WERI-Rb-1 (cell line): ENCODE results near the gene KLF5.

Experiments
- DNase-seq: peaks from one replicate; pipeline ENCODE4 v3.0.0-alpha.2; 2020
- H3K27ac ChIP-seq: fragments of 250-450 bp; sonication (Bioruptor Pico); 2 replicates; pipeline ENCODE4 v1.5.1; 2020; ENCODE audit warnings: mild to moderate bottlenecking, moderate library complexity
- H3K27me3 ChIP-seq: fragments of 250-450 bp; sonication (Bioruptor Pico); 2 replicates; pipeline ENCODE4 v1.5.1; 2021; ENCODE audit warnings: mild to moderate bottlenecking, low read depth, moderate library complexity; ENCODE audit not compliant: insufficient read depth, severe bottlenecking
- H3K36me3 ChIP-seq: fragments of 250-450 bp; sonication (Bioruptor Pico); 2 replicates; pipeline ENCODE4 v1.5.1; 2020; ENCODE audit warnings: mild to moderate bottlenecking, moderate library complexity
- H3K4me3 ChIP-seq: 2 replicates; pipeline ENCODE4 v1.5.1; 2011; ENCODE audit warnings: low read depth, mild to moderate bottlenecking, control low read depth, low read length
- H3K9me3 ChIP-seq: fragments of 250-450 bp; sonication (Bioruptor Pico); 2 replicates; pipeline ENCODE4 v1.5.1; 2021; ENCODE audit warnings: mild to moderate bottlenecking, moderate library complexity; ENCODE audit not compliant: severe bottlenecking
- CTCF ChIP-seq: IDR thresholded peaks from 2 replicates; pipeline ENCODE4 v1.5.1; 2011; ENCODE audit warnings: low read depth, mild to moderate bottlenecking, control low read depth, inconsistent platforms, low read length

The KLF5 gene

GRCh38 chr13:73061473-73061872, 2.7 kb downstream of the KLF5 start:
- Histone ChIP-seq H3K27me3 (no peaks in the 10 kb centered on the region), H3K27ac (no peak overlapping the region), H3K4me3 (no peak overlapping the region), H3K36me3 (peaks cover 10% of the 10 kb centered on the region), H3K9me3 (no peaks in the 10 kb centered on the region)
- TF ChIP-seq CTCF, result no peak
- no peak for DNase-seq

- Histone ChIP-seq H3K27ac (no peak overlapping the region), H3K36me3 (peaks cover 10% of the 10 kb centered on the region), H3K9me3 (no peaks in the 10 kb centered on the region), H3K4me3 (no peak overlapping the region), H3K27me3 (no peaks in the 10 kb centered on the region)
- no peak for TF ChIP-seq CTCF
- DNase-seq, result no peak
These were observed 3.1 kb downstream of the KLF5 start for GRCh38 chr13:73061876-73062275.

GRCh38 chr13:73062468-73062867, 3.7 kb downstream of the KLF5 start:
- Histone ChIP-seq H3K36me3 (peaks cover 13% of the 10 kb centered on the region), H3K27ac (no peak overlapping the region), H3K4me3 (no peak overlapping the region), H3K27me3 (no peaks in the 10 kb centered on the region), H3K9me3 (no peaks in the 10 kb centered on the region)
- no peak for DNase-seq
- TF ChIP-seq CTCF, result no peak

GRCh38 chr13:73063166-73063565, 4.4 kb downstream of the KLF5 start:
- no peak overlapping the region for H3K4me3 ChIP-seq
- no peak for TF ChIP-seq CTCF
- no peaks in the 10 kb centered on the region for H3K9me3 ChIP-seq
- DNase-seq, result no peak
- H3K27me3 ChIP-seq, result no peaks in the 10 kb centered on the region
- no peak overlapping the region for H3K27ac ChIP-seq
- H3K36me3 ChIP-seq, result peaks cover 14% of the 10 kb centered on the region

GRCh38 chr13:73065036-73065435, 6.2 kb downstream of the KLF5 start:
- no peak overlapping the region for H3K4me3 ChIP-seq
- H3K27ac ChIP-seq, result no peak overlapping the region
- DNase-seq, result no peak
- no peak for TF ChIP-seq CTCF
- H3K36me3 ChIP-seq, result peaks cover 15% of the 10 kb centered on the region
- no peaks in the 10 kb centered on the region for H3K27me3 ChIP-seq
- H3K9me3 ChIP-seq, result no peaks in the 10 kb centered on the region

- Histone ChIP-seq H3K27me3 (no peaks in the 10 kb centered on the region), H3K36me3 (peaks cover 15% of the 10 kb centered on the region), H3K27ac (no peak overlapping the region), H3K4me3 (no peak overlapping the region), H3K9me3 (no peaks in the 10 kb centered on the region)
- no peak for TF ChIP-seq CTCF
- DNase-seq, result no peak
These were observed 7.0 kb downstream of the KLF5 start for GRCh38 chr13:73065665-73066340.
